HG02623 (cell line): ENCODE data around the gene IFIT1.
"Not testable (repeated sequence)": the region's sequence is repeated elsewhere in the genome, so short reads cannot be mapped to it uniquely, and the experiment has no call there.

ENCODE experiments used
- ATAC-seq: cut with Tn5 transposase; IDR thresholded peaks from one replicate; pipeline ENCODE4 v1.9.1; 2021; ENCODE audit warnings: moderate library complexity; ENCODE audit not compliant: unreplicated experiment

IFIT1 gene

DNA sequence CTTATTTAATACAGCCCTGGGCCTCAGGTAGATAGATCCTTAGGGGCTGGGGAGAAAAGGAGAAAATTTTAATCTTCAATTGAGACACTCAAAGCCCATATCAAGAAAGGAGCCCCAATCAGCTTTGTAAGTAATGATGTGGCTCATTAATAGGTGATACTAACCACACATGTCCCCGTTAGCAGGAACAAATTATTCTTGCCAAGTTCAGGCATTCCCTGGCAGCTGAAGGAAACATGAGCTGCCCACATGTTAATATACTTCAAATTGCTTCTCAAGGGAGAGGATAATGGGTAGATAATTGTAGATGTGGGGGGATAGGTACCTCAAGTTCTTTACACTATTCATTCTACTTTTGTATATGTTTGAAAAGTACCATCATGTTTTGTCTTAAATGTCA lies 36.5 kb downstream of the IFIT1 start:
- ATAC-seq, result no peak

- ATAC-seq, result no peak
Measured at GRCh38 chr10:89431977-89432376, 39.6 kb downstream of the IFIT1 start.

DNA sequence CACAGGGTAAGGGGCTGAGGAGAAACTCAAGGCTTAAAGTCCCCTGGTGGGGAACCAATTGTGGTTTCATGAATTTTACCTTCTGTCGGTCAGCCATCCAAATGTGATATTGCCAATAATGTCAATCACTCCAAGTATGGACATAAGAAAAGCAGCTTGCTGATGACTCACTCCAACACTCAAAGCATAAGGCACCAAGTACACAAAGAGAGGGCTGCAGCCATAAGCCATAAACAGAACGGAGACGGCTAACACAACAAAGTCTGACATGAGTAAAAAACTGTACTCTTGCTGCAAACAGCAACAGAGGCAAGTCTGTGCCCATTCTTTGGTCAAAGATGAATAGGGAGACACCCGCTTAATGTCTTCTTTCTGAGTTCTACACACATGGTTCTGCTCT lies 46.1 kb downstream of the IFIT1 start:
- no peak for ATAC-seq

DNA sequence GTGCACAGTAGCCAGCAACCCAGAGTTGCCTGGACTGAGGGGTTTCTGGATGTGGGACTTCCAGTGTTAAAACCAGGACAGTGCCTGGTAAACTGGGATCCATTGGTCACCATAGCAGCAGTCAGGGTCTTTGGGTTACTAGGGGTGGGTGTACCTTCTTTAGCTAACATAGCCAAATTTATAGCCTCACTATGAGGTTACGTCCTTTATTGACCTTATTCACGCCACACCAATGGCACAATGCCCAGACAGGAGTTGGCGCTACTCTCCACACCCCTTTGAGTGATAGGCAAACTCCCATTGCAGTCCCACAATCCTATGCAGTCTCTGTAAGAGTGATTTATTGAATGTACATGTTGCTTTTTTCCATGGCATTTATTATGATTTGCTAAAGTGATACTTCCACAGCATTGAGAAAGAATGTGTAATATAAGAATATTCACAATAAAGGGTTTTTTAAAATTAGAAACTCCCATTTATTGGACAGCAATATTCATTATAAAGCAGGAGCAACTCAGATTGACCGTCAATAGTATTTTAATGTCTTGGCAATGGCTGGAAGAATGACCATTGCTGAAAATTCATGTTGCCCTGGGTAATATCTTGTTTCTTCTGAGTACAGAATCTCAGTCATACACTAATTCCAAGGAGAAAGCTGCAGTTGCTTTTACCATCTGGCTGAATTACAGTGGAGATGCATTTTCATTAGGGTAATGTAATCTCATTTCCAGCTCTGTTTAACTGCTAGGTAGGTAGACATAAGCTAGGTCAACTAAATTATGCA lies 48.0 kb downstream of the IFIT1 start:
- ATAC-seq, result no peak

GRCh38 chr10:89442289-89442688 lies 49.9 kb downstream of the IFIT1 start:
- ATAC-seq, result no peak

- ATAC-seq, result not testable (repeated sequence)
Measured at GRCh38 chr10:89444819-89445218, 52.4 kb downstream of the IFIT1 start.

DNA sequence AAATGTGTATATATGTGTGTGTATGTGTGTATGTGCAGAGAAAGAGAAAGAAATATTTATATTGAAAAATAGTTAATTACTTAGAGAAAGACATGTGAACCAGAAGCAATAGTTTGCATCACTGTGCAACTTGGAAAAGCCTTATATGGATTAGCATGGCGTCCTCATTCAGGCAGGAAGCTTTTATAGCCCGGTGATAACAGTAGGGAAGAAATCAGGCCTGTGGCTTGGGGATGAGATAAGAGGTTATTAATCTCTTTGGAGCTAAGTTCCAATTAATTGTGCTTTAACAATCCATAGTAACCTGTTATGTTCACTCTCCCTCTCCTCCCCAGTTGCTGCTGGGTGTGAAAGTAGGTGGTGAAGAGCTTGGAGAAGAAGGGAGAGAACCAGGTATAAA lies 58.5 kb downstream of the IFIT1 start:
- ATAC-seq, result no peak

GRCh38 chr10:89452193-89452592 lies 59.8 kb downstream of the IFIT1 start:
- ATAC-seq, result no peak

- no peak for ATAC-seq
Measured at GRCh38 chr10:89454561-89455347, 62.3 kb downstream of the IFIT1 start.
